Body of pancreas (tissue), 4 donors: Measurements from ENCODE around the gene ISM1. TPM values are rescaled to one million over a fixed set of nuclear protein-coding genes. Genes with fewer than 3 reads are reported as not detected.

Source experiments
- ATAC-seq: fragments of 150-250 bp; one replicate; pipeline ENCODE4 v1.9.1; 2016
- DNase-seq, 4 donors: peaks; one replicate each; pipeline ENCODE4 v3.0.0-alpha.2; 2019
- H3K27ac ChIP-seq, 4 donors: fragments of 200-600 bp; sonication (generic); 1 replicate in 3 of 4; 2 replicates in 1 of 4; pipeline versions ENCODE4 v1.5.1 to v1.6.1; 2016 to 2019; ENCODE audit warnings: mild to moderate bottlenecking in 1 of 4, mixed read lengths in 1 of 4, moderate library complexity in 1 of 4
- H3K27me3 ChIP-seq, 2 donors: fragments of 200-600 bp; sonication (generic); one replicate each; pipeline ENCODE4 v1.6.0; 2016; ENCODE audit warnings: mild to moderate bottlenecking in 1 of 2
- H3K36me3 ChIP-seq, 2 donors: fragments of 200-600 bp; sonication (generic); replicated peaks in 1 of 2; 2 replicates each; pipeline ENCODE4 v1.5.1; 2016; ENCODE audit warnings: low read depth in 2 of 2; ENCODE audit not compliant: insufficient read depth in 1 of 2
- H3K4me1 ChIP-seq: fragments of 200-600 bp; sonication (generic); one replicate; pipeline ENCODE4 v1.6.0; 2016
- H3K4me3 ChIP-seq, 2 donors: fragments of 200-600 bp; sonication (generic); 1 replicate in 1 of 2; 2 replicates in 1 of 2; pipeline ENCODE4 v1.5.1; 2016 to 2019
- H3K9me3 ChIP-seq, 3 donors: fragments of 200-600 bp; sonication (generic); 1 replicate in 2 of 3; 2 replicates in 1 of 3; pipeline ENCODE4 v1.5.1; 2016
- CTCF ChIP-seq, 7 experiments: fragments of 450-650 bp in 4 of 7; fragments of 200-600 bp in 3 of 7; sonication (generic) in 3 of 7; IDR thresholded peaks; one replicate each; pipeline ENCODE4 v1.5.1; 2016 to 2019; ENCODE audit warnings: antibody characterized with exemption in 7 of 7
- POLR2A ChIP-seq, 3 donors: fragments of 450-650 bp; IDR thresholded peaks; one replicate each; pipeline ENCODE4 v1.6.1; 2016; ENCODE audit warnings: antibody characterized with exemption in 3 of 3, mild to moderate bottlenecking in 2 of 3
- WGBS, 2 donors: methylation state at CpG; one replicate each; pipeline ENCODE4 v1.1.5; 2017; 5-methylcytosine and 5-hydroxymethylcytosine counted together
- intact Hi-C: fragments of 100-400 bp; cut with DNase I; formaldehyde crosslinking; loops from one replicate; pipeline ENCODE4 v1.15.1; 2023
- total RNA-seq, 2 donors: library from RNA; depleted of rRNA; stranded (reverse); fragments of >200 nt; gene quantifications; one replicate each; pipeline ENCODE4 v1.1.0, GENCODE V29; 2016

Gene ISM1
- total RNA-seq, 2 donors from 2014 or later, result 2.6 to 3.1 TPM

GRCh38 chr20:13278812-13279570, 57.9 kb downstream of the ISM1 start:
- intact Hi-C loops, result no loop called here
- Histone ChIP-seq H3K9me3 (no peaks in the 10 kb centered on the region), H3K36me3 (no peaks in the 10 kb centered on the region), H3K4me3 (no peak overlapping the region), H3K27me3 (no peaks in the 10 kb centered on the region), H3K27ac (no peak overlapping the region), H3K4me1 (no peaks in the 10 kb centered on the region)
- DNase-seq (no peak), ATAC-seq (no peak)
- no peak for TF ChIP-seq POLR2A (IDR thresholded peaks at IDR 0.05)
- TF ChIP-seq CTCF (IDR thresholded peaks at IDR 0.05), result no peak
- WGBS, 2 donors, result 89 to 90% methylated on average over 5 of the region's 5 CpGs

GRCh38 chr20:13280609-13281324, 59.7 kb downstream of the ISM1 start:
- no peak for DNase-seq
- WGBS, 2 donors, result 94 to 98% methylated on average over 2 of the region's 2 CpGs
- H3K27me3 ChIP-seq, result no peaks in the 10 kb centered on the region
- H3K4me3 ChIP-seq, result no peak overlapping the region
- H3K9me3 ChIP-seq, result no peaks in the 10 kb centered on the region
- TF ChIP-seq CTCF (IDR thresholded peaks at IDR 0.05), result no peak
- TF ChIP-seq POLR2A (IDR thresholded peaks at IDR 0.05), result no peak
- no peaks in the 10 kb centered on the region for H3K36me3 ChIP-seq
- no peaks in the 10 kb centered on the region for H3K4me1 ChIP-seq
- no peak for ATAC-seq
- intact Hi-C loops, result no loop called here
- H3K27ac ChIP-seq, result no peak overlapping the region

GRCh38 chr20:13283869-13284829, 63.1 kb downstream of the ISM1 start:
- WGBS, 2 donors, result 76 to 77% methylated on average over 13 to 14 of the region's 14 CpGs
- no peak overlapping the region for H3K27ac ChIP-seq
- TF ChIP-seq CTCF (IDR thresholded peaks at IDR 0.05) (no peak), POLR2A (IDR thresholded peaks at IDR 0.05) (no peak)
- no peaks in the 10 kb centered on the region for H3K27me3 ChIP-seq
- intact Hi-C loops, result no loop called here
- DNase-seq (no peak), ATAC-seq (no peak)
- no peaks in the 10 kb centered on the region for H3K36me3 ChIP-seq
- no peaks in the 10 kb centered on the region for H3K4me1 ChIP-seq
- H3K4me3 ChIP-seq, result no peak overlapping the region
- no peaks in the 10 kb centered on the region for H3K9me3 ChIP-seq

GRCh38 chr20:13284830-13285229, 63.8 kb downstream of the ISM1 start:
- ATAC-seq (no peak), DNase-seq (no peak)
- WGBS, 2 donors, result 90 to 100% methylated on average over 1 of the region's 1 CpG
- Histone ChIP-seq H3K27me3 (no peaks in the 10 kb centered on the region), H3K36me3 (no peaks in the 10 kb centered on the region), H3K4me1 (no peaks in the 10 kb centered on the region), H3K4me3 (no peak overlapping the region), H3K9me3 (no peaks in the 10 kb centered on the region), H3K27ac (no peak overlapping the region)
- intact Hi-C loops, result no loop called here
- no peak for TF ChIP-seq CTCF (IDR thresholded peaks at IDR 0.05)
